Immature natural killer cell (primary cell): ENCODE measurements around the gene PIGU. TPM values are rescaled to one million over a fixed set of nuclear protein-coding genes. Genes with fewer than 3 reads are reported as not detected.

Source experiments
- DNase-seq, 3 donors: peaks; one replicate each; pipeline ENCODE4 v3.0.0; 2022; ENCODE audit warnings: mixed read lengths in 1 of 3
- H3K27ac Mint-ChIP-seq, 6 donors: one replicate each; pipeline ENCODE4 v1.8.0; 2020; ENCODE audit warnings: mixed read lengths in 6 of 6, mild to moderate bottlenecking in 5 of 6, inconsistent platforms in 4 of 6, moderate library complexity in 3 of 6
- H3K27me3 Mint-ChIP-seq, 3 donors: one replicate each; pipeline ENCODE4 v1.8.0; 2020 to 2021; ENCODE audit warnings: low read depth in 3 of 3, mild to moderate bottlenecking in 3 of 3, mixed read lengths in 3 of 3, moderate library complexity in 3 of 3, inconsistent platforms in 1 of 3
- H3K36me3 Mint-ChIP-seq, 3 donors: one replicate each; pipeline ENCODE4 v1.8.0; 2020; ENCODE audit warnings: mixed read lengths in 3 of 3, inconsistent platforms in 2 of 3, mild to moderate bottlenecking in 2 of 3
- H3K4me1 Mint-ChIP-seq, 2 donors: one replicate each; pipeline ENCODE4 v1.8.0; 2020; ENCODE audit warnings: inconsistent platforms in 2 of 2, mild to moderate bottlenecking in 2 of 2, mixed read lengths in 2 of 2, moderate library complexity in 1 of 2
- H3K4me3 Mint-ChIP-seq, 5 donors: one replicate each; pipeline ENCODE4 v1.8.0; 2020; ENCODE audit warnings: mild to moderate bottlenecking in 5 of 5, mixed read lengths in 5 of 5, inconsistent platforms in 3 of 5, moderate library complexity in 3 of 5
- H3K9me3 Mint-ChIP-seq, 6 donors: one replicate each; pipeline ENCODE4 v1.8.0; 2020; ENCODE audit warnings: mild to moderate bottlenecking in 6 of 6, mixed read lengths in 6 of 6, inconsistent platforms in 4 of 6, moderate library complexity in 3 of 6
- polyA plus RNA-seq, 3 donors: library from polyadenylated mRNA; unstranded; fragments of 300-500 nt; fragmentation: Illumina TruSeq; gene quantifications; one replicate each; pipeline ENCODE4 v1.2.3, GENCODE V29; 2021

PIGU gene
- polyA plus RNA-seq, 3 donors from 2014 or later: 19.3 to 34.7 (median 25.3) TPM

- Mint-ChIP-seq H3K4me3 (peak overlapping the region in 1 of 5 donors; percentile 35), H3K4me1 (peaks cover 14 to 17% of the 10 kb centered on the region in 2 donors)
Measured at GRCh38 chr20:34711813-34712430, 35.0 kb upstream of the PIGU start.

DNA sequence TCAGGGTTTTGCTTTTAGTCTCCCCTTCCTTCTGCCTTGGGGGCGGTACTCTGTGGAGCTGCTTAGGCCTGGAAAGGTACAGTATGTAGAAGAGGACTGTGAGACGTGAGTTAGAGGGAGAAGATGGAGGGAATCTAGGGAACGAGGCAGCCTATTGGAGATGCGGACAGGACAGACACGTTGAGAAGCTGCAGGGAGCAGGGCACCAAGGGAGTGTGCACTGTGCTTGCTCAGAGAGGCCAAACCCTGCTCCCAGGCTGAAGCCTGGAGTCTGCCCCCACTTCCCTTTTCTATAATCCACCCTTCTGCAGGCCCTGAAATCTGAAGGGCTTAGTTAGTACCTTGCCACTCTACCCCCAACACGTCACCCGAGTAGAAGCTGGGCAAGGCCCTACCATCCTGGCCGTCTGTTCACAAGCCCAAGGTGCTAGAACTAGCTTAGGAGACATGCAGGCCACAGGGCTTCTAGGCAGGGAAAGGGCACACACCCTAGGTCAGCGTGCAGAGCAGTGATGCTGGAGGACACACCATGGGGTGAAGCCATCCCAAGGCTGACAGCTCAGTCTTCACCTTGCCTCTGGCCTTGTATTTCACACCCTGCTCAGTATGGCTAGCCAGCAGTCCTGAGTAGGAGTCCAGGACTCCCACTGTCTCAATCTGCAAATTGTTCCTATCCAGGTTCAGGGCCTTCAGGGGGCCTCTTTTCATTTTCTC is 34.1 kb upstream of the PIGU start:
- Mint-ChIP-seq H3K27ac (peak overlapping the region in 3 of 6 donors; percentile 73 to 91 (median 85)), H3K27me3 (peaks cover 12 to 21% (median 19%) of the 10 kb centered on the region in 3 donors), H3K9me3 (no peaks in the 10 kb centered on the region), H3K4me3 (peak overlapping the region; percentile 81 to 95 (median 84)), H3K4me1 (peaks cover 14 to 17% of the 10 kb centered on the region in 2 donors), H3K36me3 (peaks cover 5 to 21% (median 16%) of the 10 kb centered on the region in 3 donors)
- DNase-seq: no peak

More at GRCh38 chr20:34711813-34712430, 35.0 kb upstream of the PIGU start:
- no peak for DNase-seq
- no peaks in the 10 kb centered on the region for H3K9me3 Mint-ChIP-seq
- peaks cover 5 to 21% (median 16%) of the 10 kb centered on the region in 3 donors for H3K36me3 Mint-ChIP-seq
- H3K27me3 Mint-ChIP-seq: peaks cover 12 to 21% (median 20%) of the 10 kb centered on the region in 3 donors
- peak overlapping the region in 2 of 6 donors; percentile 23 to 31 for H3K27ac Mint-ChIP-seq

DNA sequence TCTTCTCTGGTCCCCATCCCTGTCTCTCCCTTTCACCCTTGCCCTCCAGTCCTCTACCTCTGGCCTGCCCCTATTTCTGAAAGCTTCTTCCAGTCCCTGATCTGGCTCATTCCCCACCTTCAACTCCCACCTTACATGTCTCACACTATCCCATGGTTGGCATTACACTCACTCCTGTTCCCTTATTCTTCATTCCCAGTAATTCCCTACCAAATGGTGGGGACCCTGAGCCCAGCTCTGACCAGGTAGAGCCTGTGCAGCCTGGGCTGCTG is 33.6 kb upstream of the PIGU start:
- Mint-ChIP-seq H3K27ac (peak overlapping the region; percentile 53 to 91 (median 77)), H3K4me1 (peaks cover 14 to 17% of the 10 kb centered on the region in 2 donors), H3K27me3 (peaks cover 14 to 21% (median 19%) of the 10 kb centered on the region in 3 donors), H3K36me3 (peaks cover 5 to 21% (median 16%) of the 10 kb centered on the region in 3 donors), H3K9me3 (no peaks in the 10 kb centered on the region), H3K4me3 (peak overlapping the region; percentile 81 to 95 (median 84))
- DNase-seq: no peak

DNA sequence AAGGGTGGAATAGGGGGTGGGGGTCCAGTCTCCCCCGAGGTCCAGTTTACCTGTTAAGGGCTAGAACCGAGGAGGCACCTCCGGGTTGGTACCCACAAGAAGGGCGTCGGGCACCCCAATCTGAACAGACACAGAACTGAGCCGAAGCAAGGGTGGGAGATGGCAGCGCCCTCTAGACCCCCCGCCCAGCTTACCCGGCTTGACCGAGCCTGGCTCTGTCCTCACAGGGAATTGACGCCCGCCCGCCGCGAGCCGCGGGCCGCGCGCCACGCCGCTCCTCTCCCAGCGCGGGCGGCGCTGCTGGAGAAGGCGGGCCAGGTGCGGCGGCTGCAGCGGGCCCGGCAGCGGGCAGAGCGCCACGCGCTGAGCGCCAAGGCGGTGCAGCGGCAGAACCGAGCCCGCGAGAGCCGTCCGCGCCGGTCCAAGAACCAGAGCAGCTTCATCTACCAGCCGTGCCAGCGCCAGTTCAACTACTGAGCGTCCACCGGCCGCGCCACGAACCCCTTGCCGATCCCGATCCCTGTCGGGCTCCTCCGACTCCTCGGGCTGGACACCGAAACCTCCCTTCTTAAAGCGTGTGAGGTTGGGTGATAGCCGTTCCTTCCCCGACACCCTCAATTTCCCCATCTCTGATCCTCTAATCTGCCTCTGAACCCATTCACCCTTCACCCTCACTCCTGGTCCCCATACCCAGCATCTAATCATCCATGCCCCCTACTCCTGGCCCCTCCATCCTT is 33.1 kb upstream of the PIGU start:
- H3K36me3 Mint-ChIP-seq: peaks cover 5 to 16% (median 12%) of the 10 kb centered on the region in 3 donors
- H3K9me3 Mint-ChIP-seq: no peaks in the 10 kb centered on the region
- peak overlapping the region; percentile 87 to 95 (median 89) for H3K4me3 Mint-ChIP-seq
- H3K27ac Mint-ChIP-seq: peak overlapping the region; percentile 65 to 91 (median 88)
- peaks cover 15 to 22% of the 10 kb centered on the region in 2 donors for H3K4me1 Mint-ChIP-seq
- peak in 2 of 3 donors; percentile 78 for DNase-seq
- H3K27me3 Mint-ChIP-seq: peaks cover 15 to 19% (median 17%) of the 10 kb centered on the region in 3 donors

GRCh38 chr20:34709044-34709830 is 32.3 kb upstream of the PIGU start:
- peaks cover 20 to 28% of the 10 kb centered on the region in 2 donors for H3K4me1 Mint-ChIP-seq
- H3K4me3 Mint-ChIP-seq: peak overlapping the region; percentile 87 to 92 (median 89)
- DNase-seq: peak; percentile 83 to 85 (median 84)
- H3K36me3 Mint-ChIP-seq: peaks cover 4 to 8% (median 5%) of the 10 kb centered on the region in 3 donors
- H3K27me3 Mint-ChIP-seq: peaks cover 20 to 25% (median 23%) of the 10 kb centered on the region in 3 donors
- no peaks in the 10 kb centered on the region for H3K9me3 Mint-ChIP-seq
- peak overlapping the region; percentile 55 to 91 (median 88) for H3K27ac Mint-ChIP-seq

- Mint-ChIP-seq H3K27me3 (peaks cover 23 to 27% (median 25%) of the 10 kb centered on the region in 3 donors), H3K4me1 (peaks cover 21 to 30% of the 10 kb centered on the region in 2 donors), H3K4me3 (peak overlapping the region; percentile 29 to 92 (median 89)), H3K9me3 (no peaks in the 10 kb centered on the region), H3K36me3 (peaks cover 3 to 7% (median 4%) of the 10 kb centered on the region in 3 donors), H3K27ac (peak overlapping the region in 5 of 6 donors; percentile 80 to 88 (median 81))
- DNase-seq: no peak
Measured at GRCh38 chr20:34708621-34709043, 31.7 kb upstream of the PIGU start.

GRCh38 chr20:34706912-34707784 is 30.3 kb upstream of the PIGU start:
- H3K27me3 Mint-ChIP-seq: peaks cover 23 to 33% (median 32%) of the 10 kb centered on the region in 3 donors
- peak overlapping the region in 2 of 5 donors; percentile 1 to 19 for H3K4me3 Mint-ChIP-seq
- H3K27ac Mint-ChIP-seq: peak overlapping the region in 5 of 6 donors; percentile 48 to 95 (median 94)
- H3K36me3 Mint-ChIP-seq: no peaks in the 10 kb centered on the region
- peaks cover 28 to 40% of the 10 kb centered on the region in 2 donors for H3K4me1 Mint-ChIP-seq
- no peak for DNase-seq
- H3K9me3 Mint-ChIP-seq: no peaks in the 10 kb centered on the region

GRCh38 chr20:34706302-34706875 is 29.5 kb upstream of the PIGU start:
- Mint-ChIP-seq H3K36me3 (no peaks in the 10 kb centered on the region), H3K4me3 (peak overlapping the region in 4 of 5 donors; percentile 1 to 60 (median 24)), H3K27ac (peak overlapping the region in 5 of 6 donors; percentile 48 to 96 (median 94)), H3K4me1 (peaks cover 28 to 40% of the 10 kb centered on the region in 2 donors), H3K9me3 (no peaks in the 10 kb centered on the region), H3K27me3 (peaks cover 27 to 34% (median 29%) of the 10 kb centered on the region in 3 donors)
- DNase-seq: no peak

DNA sequence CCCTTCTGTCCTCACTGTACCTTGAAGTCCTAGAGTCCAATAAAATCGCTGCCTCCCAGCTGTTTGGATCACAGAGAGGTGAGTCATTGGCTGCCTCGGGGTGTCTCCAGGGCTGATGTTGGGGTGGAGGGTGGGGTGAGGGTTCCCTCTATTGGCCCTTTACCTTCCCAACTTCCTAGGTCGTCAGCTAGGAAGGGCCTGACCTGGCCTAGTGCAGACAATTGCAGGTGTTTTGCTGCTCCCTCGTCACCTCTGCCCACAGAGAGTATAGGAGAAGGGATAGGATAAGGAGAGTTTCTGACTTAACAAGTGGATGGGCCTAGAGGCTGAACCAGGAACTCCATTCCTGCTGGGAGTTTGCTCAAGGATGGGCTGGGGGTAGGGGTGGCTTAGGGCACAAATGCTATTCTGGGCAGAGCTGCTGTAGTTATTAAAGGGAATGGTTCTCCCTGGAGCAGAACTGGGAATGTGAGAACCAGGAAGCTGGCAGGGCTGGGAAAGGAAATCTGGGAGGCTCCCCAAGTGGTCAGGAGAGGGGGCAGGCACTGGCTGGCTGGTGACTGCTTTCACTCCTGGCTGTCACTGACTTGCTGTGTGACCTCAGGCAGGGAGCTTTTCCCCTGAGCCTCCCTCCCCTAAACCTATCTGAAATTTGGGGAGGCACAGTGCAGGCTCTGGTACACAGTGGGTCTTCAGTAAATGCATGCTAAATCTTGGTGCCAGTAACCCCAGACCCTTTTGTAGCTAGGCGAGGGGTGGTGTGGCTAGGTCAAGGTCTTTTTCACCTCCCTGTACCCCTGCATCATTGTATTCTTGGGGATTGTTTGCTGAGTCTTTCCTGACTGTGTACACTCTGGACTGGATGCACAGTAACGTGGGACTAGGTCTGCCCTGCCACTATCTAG is 28.8 kb upstream of the PIGU start:
- peaks cover 27 to 35% (median 29%) of the 10 kb centered on the region in 3 donors for H3K27me3 Mint-ChIP-seq
- peaks cover 26 to 38% of the 10 kb centered on the region in 2 donors for H3K4me1 Mint-ChIP-seq
- H3K27ac Mint-ChIP-seq: peak overlapping the region; percentile 80 to 96 (median 94)
- peak overlapping the region; percentile 86 to 97 (median 92) for H3K4me3 Mint-ChIP-seq
- H3K9me3 Mint-ChIP-seq: no peaks in the 10 kb centered on the region
- DNase-seq: no peak
- H3K36me3 Mint-ChIP-seq: no peaks in the 10 kb centered on the region

GRCh38 chr20:34705008-34705396 is 28.1 kb upstream of the PIGU start:
- H3K4me1 Mint-ChIP-seq: peaks cover 21 to 32% of the 10 kb centered on the region in 2 donors
- no peak for DNase-seq
- peak overlapping the region; percentile 80 to 96 (median 94) for H3K27ac Mint-ChIP-seq
- no peaks in the 10 kb centered on the region for H3K36me3 Mint-ChIP-seq
- H3K27me3 Mint-ChIP-seq: peaks cover 27 to 33% (median 29%) of the 10 kb centered on the region in 3 donors
- H3K4me3 Mint-ChIP-seq: peak overlapping the region; percentile 86 to 97 (median 92)
- H3K9me3 Mint-ChIP-seq: no peaks in the 10 kb centered on the region
